ENCODE data around the gene ELF3. TPM values are rescaled to one million over a fixed set of nuclear protein-coding genes. Genes with fewer than 3 reads are reported as not detected.

ELF3 gene
- total RNA-seq, 1 donor, result under 0.01 TPM

GRCh38 chr1:201968202-201968925, 42.0 kb upstream of the ELF3 start:
- peaks cover 61% of the 10 kb centered on the region for H3K36me3 ChIP-seq (ENCODE audit: insufficient read depth, low read length)

GRCh38 chr1:201970334-201971159, 39.8 kb upstream of the ELF3 start:
- Histone ChIP-seq H3K27ac (ENCODE audit: low read depth, low read length) (no peak overlapping the region), H3K4me1 (ENCODE audit: insufficient read depth, low read length) (no peaks in the 10 kb centered on the region), H4K20me1 (ENCODE audit: insufficient read depth, low read length) (peaks cover 3% of the 10 kb centered on the region), H3K27me3 (ENCODE audit: insufficient read depth, low read length) (no peaks in the 10 kb centered on the region), H3K36me3 (ENCODE audit: insufficient read depth, low read length) (peaks cover 44% of the 10 kb centered on the region), H3K9me3 (ENCODE audit: low read depth, low read length) (no peaks in the 10 kb centered on the region), H2AFZ (ENCODE audit: low read length) (no peak overlapping the region), H3K4me3 (ENCODE audit: insufficient read depth, low read length) (no peak overlapping the region), H3K4me2 (ENCODE audit: insufficient read depth, low read length) (no peak overlapping the region), H3K79me2 (ENCODE audit: insufficient read depth, low read length) (peaks cover 15% of the 10 kb centered on the region)
- no peak for TF ChIP-seq CTCF (IDR thresholded peaks at IDR 0.05; ENCODE audit: extremely low read depth, low read depth, low read length)
- DNase-seq (ENCODE audit: insufficient read length, low spot score, missing footprints), result no peak

More at GRCh38 chr1:201968202-201968925, 42.0 kb upstream of the ELF3 start:
- DNase-seq (ENCODE audit: insufficient read length, low spot score, missing footprints), result no peak
- Histone ChIP-seq H3K4me2 (ENCODE audit: insufficient read depth, low read length) (no peak overlapping the region), H3K4me3 (ENCODE audit: insufficient read depth, low read length) (no peak overlapping the region), H3K79me2 (ENCODE audit: insufficient read depth, low read length) (peaks cover 20% of the 10 kb centered on the region), H4K20me1 (ENCODE audit: insufficient read depth, low read length) (peaks cover 3% of the 10 kb centered on the region), H3K4me1 (ENCODE audit: insufficient read depth, low read length) (peaks cover 7% of the 10 kb centered on the region), H3K27ac (ENCODE audit: low read depth, low read length) (no peak overlapping the region), H2AFZ (ENCODE audit: low read length) (no peak overlapping the region), H3K27me3 (ENCODE audit: insufficient read depth, low read length) (no peaks in the 10 kb centered on the region), H3K9me3 (ENCODE audit: low read depth, low read length) (no peaks in the 10 kb centered on the region)
- no peak for TF ChIP-seq CTCF (IDR thresholded peaks at IDR 0.05; ENCODE audit: extremely low read depth, low read depth, low read length)

- Histone ChIP-seq H3K4me1 (ENCODE audit: insufficient read depth, low read length) (peaks cover 13% of the 10 kb centered on the region), H3K36me3 (ENCODE audit: insufficient read depth, low read length) (no peaks in the 10 kb centered on the region), H3K4me3 (ENCODE audit: insufficient read depth, low read length) (peak overlapping the region; percentile 81), H3K9me3 (ENCODE audit: low read depth, low read length) (no peaks in the 10 kb centered on the region), H3K27ac (ENCODE audit: low read depth, low read length) (peak overlapping the region; percentile 42), H2AFZ (ENCODE audit: low read length) (peak overlapping the region; percentile 90), H3K27me3 (ENCODE audit: insufficient read depth, low read length) (no peaks in the 10 kb centered on the region), H3K79me2 (ENCODE audit: insufficient read depth, low read length) (peaks cover 41% of the 10 kb centered on the region), H4K20me1 (ENCODE audit: insufficient read depth, low read length) (peaks cover 20% of the 10 kb centered on the region), H3K4me2 (ENCODE audit: insufficient read depth, low read length) (peak overlapping the region; percentile 99)
- peak; percentile 98 for DNase-seq (ENCODE audit: insufficient read length, low spot score, missing footprints)
- no peak for TF ChIP-seq CTCF (IDR thresholded peaks at IDR 0.05; ENCODE audit: extremely low read depth, low read depth, low read length)
These were observed 28.2 kb upstream of the ELF3 start for GRCh38 chr1:201982082-201982622.
